A673 (cell line): ENCODE data around the gene TMEM109. TPM values are rescaled to one million over a fixed set of nuclear protein-coding genes. Genes with fewer than 3 reads are reported as not detected.

Experiments
- BruUV-seq: library from RNA; stranded (reverse); fragments of 400-500 nt; replicated peaks from 2 replicates; lab custom pipeline; 2021; lab: Mats Ljungman, UMichigan
- CTCF ChIA-PET: fragments of 300-600 bp; sonication (Branson Sonifier 250); formaldehyde crosslinking; loops from one replicate; lab custom pipeline; 2022; ENCODE audit warnings: antibody characterized with exemption; lab: Charles Lee
- POLR2A ChIA-PET: fragments of 300-600 bp; sonication (Branson Sonifier 250); formaldehyde crosslinking; loops from one replicate; lab custom pipeline; 2022; ENCODE audit warnings: antibody characterized with exemption; ENCODE audit not compliant: low non-redundant PET; lab: Charles Lee
- DNase-seq: peaks from one replicate; pipeline ENCODE4 v3.0.0-alpha.2; 2015; ENCODE audit warnings: low spot score
- H3K27ac ChIP-seq: fragments of 200-600 bp; sonication (generic); 2 replicates; pipeline ENCODE4 v1.5.1; 2016; ENCODE audit warnings: mixed run types, low read depth, mild to moderate bottlenecking, mixed read lengths, antibody characterized with exemption, low read length; ENCODE audit not compliant: poor library complexity, severe bottlenecking
- H3K27me3 ChIP-seq: fragments of 200-600 bp; sonication (generic); replicated peaks from 2 replicates; pipeline ENCODE4 v1.6.1; 2017; ENCODE audit warnings: mixed run types, low read depth, mild to moderate bottlenecking, mixed read lengths, antibody characterized with exemption, low read length; ENCODE audit not compliant: insufficient read depth, poor library complexity
- H3K36me3 ChIP-seq: fragments of 200-600 bp; sonication (generic); 2 replicates; pipeline ENCODE4 v1.6.1; 2016; ENCODE audit warnings: mixed run types, mild to moderate bottlenecking, mixed read lengths, antibody characterized with exemption, low read length; ENCODE audit not compliant: insufficient read depth, poor library complexity, severe bottlenecking
- H3K4me1 ChIP-seq: fragments of 200-600 bp; sonication (generic); 2 replicates; pipeline ENCODE4 v1.6.1; 2017; ENCODE audit warnings: mixed run types, mild to moderate bottlenecking, mixed read lengths, antibody characterized with exemption, low read length; ENCODE audit not compliant: insufficient read depth, poor library complexity, severe bottlenecking
- H3K4me3 ChIP-seq: fragments of 200-600 bp; sonication (generic); 2 replicates; pipeline ENCODE4 v1.5.1; 2016; ENCODE audit warnings: low read depth, mixed run types, mild to moderate bottlenecking, mixed read lengths, low read length; ENCODE audit not compliant: poor library complexity, severe bottlenecking
- H3K9me3 ChIP-seq: fragments of 200-600 bp; sonication (generic); 2 replicates; pipeline ENCODE4 v1.6.1; 2016; ENCODE audit warnings: mixed run types, low read depth, mild to moderate bottlenecking, mixed read lengths, antibody characterized with exemption, low read length; ENCODE audit not compliant: poor library complexity, severe bottlenecking
- CTCF ChIP-seq: fragments of 300-800, 200-600 bp; sonication (generic); conservative IDR thresholded peaks from 2 replicates; pipeline ENCODE4 v1.5.1; 2017; ENCODE audit warnings: low read depth, mild to moderate bottlenecking, antibody characterized with exemption, low read length, moderate library complexity, mixed read lengths
- EZH2 ChIP-seq: fragments of 200-600 bp; sonication (generic); IDR thresholded peaks from 2 replicates; pipeline ENCODE4 v1.6.1; 2017; ENCODE audit warnings: borderline replicate concordance, low read depth, mild to moderate bottlenecking, mixed read lengths, antibody characterized with exemption, low read length; ENCODE audit not compliant: poor library complexity, severe bottlenecking
- intact Hi-C: fragments of 100-400 bp; cut with micrococcal nuclease; formaldehyde crosslinking; loops from one replicate; pipeline ENCODE4 v1.10.0; 2022; ENCODE audit not compliant: unreplicated experiment
- total RNA-seq: library from RNA; stranded (reverse); gene quantifications from 2 replicates; pipeline ENCODE4 v1.2.3, GENCODE V29; 2021

The TMEM109 gene
- total RNA-seq, 1 experiment from 2014 or later: 169 TPM

- POLR2A ChIA-PET: no interaction called here
Measured at GRCh38 chr11:60873533-60873932, 40.4 kb upstream of the TMEM109 start.

GRCh38 chr11:60874421-60875365, 39.3 kb upstream of the TMEM109 start:
- TF ChIP-seq EZH2 (no peak), CTCF (no peak)
- no peak overlapping the region for H3K4me3 ChIP-seq
- no peaks in the 10 kb centered on the region for H3K36me3 ChIP-seq
- H3K27me3 ChIP-seq: no peaks in the 10 kb centered on the region
- no peak overlapping the region for H3K27ac ChIP-seq
- BruUV-seq: no TSS peak
- CTCF ChIA-PET: no interaction called here
- H3K4me1 ChIP-seq: no peaks in the 10 kb centered on the region
- POLR2A ChIA-PET: no interaction called here
- intact Hi-C loops: no loop called here
- no peak for DNase-seq
- H3K9me3 ChIP-seq: no peaks in the 10 kb centered on the region

More at GRCh38 chr11:60873533-60873932, 40.4 kb upstream of the TMEM109 start:
- H3K4me3 ChIP-seq: no peak overlapping the region
- intact Hi-C loops: no loop called here
- H3K27me3 ChIP-seq: no peaks in the 10 kb centered on the region
- no peaks in the 10 kb centered on the region for H3K36me3 ChIP-seq
- H3K27ac ChIP-seq: no peak overlapping the region
- TF ChIP-seq EZH2 (no peak), CTCF (no peak)
- H3K9me3 ChIP-seq: no peaks in the 10 kb centered on the region
- CTCF ChIA-PET: no interaction called here
- no peaks in the 10 kb centered on the region for H3K4me1 ChIP-seq
- no peak for DNase-seq
- BruUV-seq: no TSS peak

GRCh38 chr11:60875366-60876167, 38.4 kb upstream of the TMEM109 start:
- Histone ChIP-seq H3K4me3 (no peak overlapping the region), H3K4me1 (no peaks in the 10 kb centered on the region), H3K27me3 (no peaks in the 10 kb centered on the region), H3K27ac (no peak overlapping the region), H3K36me3 (no peaks in the 10 kb centered on the region), H3K9me3 (no peaks in the 10 kb centered on the region)
- intact Hi-C loops: no loop called here
- no TSS peak for BruUV-seq
- ChIA-PET POLR2A (no interaction called here), CTCF (no interaction called here)
- DNase-seq: no peak
- TF ChIP-seq EZH2 (no peak), CTCF (no peak)
